H1 (cell line): ENCODE measurements around the gene ZNF555.

Experiments
- CTCF ChIP-seq, 3 experiments: IDR thresholded peaks; 1 replicate in 2 of 3; 2 replicates in 1 of 3; pipeline versions ENCODE4 v1.5.1 to v1.6.1; 2011; ENCODE audit warnings: low read length in 3 of 3, mild to moderate bottlenecking in 3 of 3, inconsistent platforms in 2 of 3, low read depth in 1 of 3, moderate library complexity in 1 of 3; ENCODE audit not compliant: insufficient read depth in 1 of 3; ENCODE audit errors: control extremely low read depth in 1 of 3
- EZH2 ChIP-seq: fragments of 200-600 bp; sonication (generic); IDR thresholded peaks from 2 replicates; pipeline ENCODE4 v1.7.1; 2012; ENCODE audit warnings: low read depth, mild to moderate bottlenecking, moderate library complexity, low read length, inconsistent platforms; ENCODE audit not compliant: severe bottlenecking
- FOSL1 ChIP-seq: IDR thresholded peaks from 2 replicates; pipeline ENCODE4 v1.6.1; 2011; ENCODE audit warnings: mild to moderate bottlenecking, low read depth, low read length, moderate library complexity; ENCODE audit not compliant: insufficient read depth
- GABPA ChIP-seq: IDR thresholded peaks from 2 replicates; pipeline ENCODE4 v1.6.1; 2011; ENCODE audit warnings: mild to moderate bottlenecking, low read length, moderate library complexity, borderline replicate concordance; ENCODE audit not compliant: insufficient read depth
- GTF2F1 ChIP-seq: IDR thresholded peaks from 2 replicates; pipeline ENCODE4 v1.6.1; 2012; ENCODE audit warnings: low read depth, low read length, improper control_type of control experiment, borderline replicate concordance
- KDM5A ChIP-seq: fragments of 200-600 bp; IDR thresholded peaks from 2 replicates; pipeline ENCODE4 v1.7.1; 2012; ENCODE audit warnings: mild to moderate bottlenecking, low read length, inconsistent platforms, mixed read lengths
- MAX ChIP-seq: IDR thresholded peaks from 2 replicates; pipeline ENCODE4 v1.6.1; 2012; ENCODE audit warnings: inconsistent platforms
- RFX5 ChIP-seq: IDR thresholded peaks from 2 replicates; pipeline ENCODE4 v1.6.1; 2011; ENCODE audit warnings: low read depth, low read length, improper control_type of control experiment, borderline replicate concordance
- RNF2 ChIP-seq: fragments of 200-900, 300-1000 bp; sonication (generic); IDR thresholded peaks from 2 replicates; pipeline ENCODE4 v1.7.1; 2016; ENCODE audit warnings: borderline replicate concordance, low read depth, mild to moderate bottlenecking, antibody characterized with exemption, low read length; ENCODE audit not compliant: poor library complexity, severe bottlenecking; ENCODE audit errors: missing control alignments
- TEAD4 ChIP-seq: IDR thresholded peaks from 2 replicates; pipeline ENCODE4 v1.6.1; 2012; ENCODE audit warnings: low read depth, low read length, inconsistent platforms, mixed read lengths
- YY1 ChIP-seq: IDR thresholded peaks from 2 replicates; pipeline ENCODE4 v1.6.1; 2011; ENCODE audit warnings: low read depth, mild to moderate bottlenecking, low read length

- no peak for TF ChIP-seq CTCF (IDR thresholded peaks at IDR 0.05; ENCODE audit: control extremely low read depth in 1 of 3, insufficient read depth in 1 of 3, low read depth in 1 of 3, low read length in 3 of 3)
- no peak for TF ChIP-seq YY1
- TF ChIP-seq MAX = no peak
- no peak for TF ChIP-seq EZH2
- TF ChIP-seq KDM5A = no peak
- TF ChIP-seq FOSL1 = no peak
- TF ChIP-seq GTF2F1 = no peak
- no peak for TF ChIP-seq RFX5
- TF ChIP-seq TEAD4 = no peak
- TF ChIP-seq RNF2 = no peak
- no peak for TF ChIP-seq GABPA
These were observed 24.6 kb upstream of the ZNF555 start for GRCh38 chr19:2816641-2817040.
